H9 (cell line): ENCODE data around the gene ETHE1. TPM values are rescaled to one million over a fixed set of nuclear protein-coding genes. Genes with fewer than 3 reads are reported as not detected.
A peak's percentile ranks its signal among the peaks of the same experiment; 100 is the strongest.

Experiments used
- DNase-seq: peaks from one replicate; pipeline ENCODE4 v3.0.0-alpha.2; 2017
- H2AFZ ChIP-seq: one replicate; pipeline ENCODE4 v1.6.1; 2013; ENCODE audit warnings: mild to moderate bottlenecking, low read length, control low read depth, moderate library complexity
- H2AK5ac ChIP-seq: 2 replicates; pipeline ENCODE4 v1.6.1; 2013; ENCODE audit warnings: low read length, control low read depth, mixed read lengths; ENCODE audit not compliant: insufficient read length
- H2BK120ac ChIP-seq: one replicate; pipeline ENCODE4 v1.6.1; 2013; ENCODE audit warnings: low read depth, mild to moderate bottlenecking, low read length, control low read depth, inconsistent platforms; ENCODE audit not compliant: poor library complexity, severe bottlenecking
- H2BK12ac ChIP-seq: 2 replicates; pipeline ENCODE4 v1.6.1; 2013; ENCODE audit warnings: low read length, control low read depth, mixed read lengths, low read depth; ENCODE audit not compliant: insufficient read length
- H2BK15ac ChIP-seq: 2 replicates; pipeline ENCODE4 v1.6.1; 2013; ENCODE audit warnings: low read depth, low read length, control low read depth
- H2BK20ac ChIP-seq: one replicate; pipeline ENCODE4 v1.6.1; 2013; ENCODE audit warnings: low read depth, mild to moderate bottlenecking, low read length, control low read depth, inconsistent platforms; ENCODE audit not compliant: poor library complexity, severe bottlenecking
- H2BK5ac ChIP-seq: 2 replicates; pipeline ENCODE4 v1.6.1; 2013; ENCODE audit warnings: low read length, control low read depth, mixed read lengths; ENCODE audit not compliant: insufficient read length
- H3K14ac ChIP-seq: 2 replicates; pipeline ENCODE4 v1.6.1; 2013; ENCODE audit warnings: low read length, control low read depth; ENCODE audit not compliant: insufficient read depth
- H3K18ac ChIP-seq: 2 replicates; pipeline ENCODE4 v1.6.1; 2013; ENCODE audit warnings: low read depth, mild to moderate bottlenecking, mixed read lengths, low read length, control low read depth; ENCODE audit not compliant: insufficient read length
- H3K23ac ChIP-seq: 2 replicates; pipeline ENCODE4 v1.6.1; 2013; ENCODE audit warnings: low read length, control low read depth, mixed read lengths, low read depth; ENCODE audit not compliant: insufficient read length
- H3K23me2 ChIP-seq: 2 replicates; pipeline ENCODE4 v1.6.1; 2013; ENCODE audit warnings: low read depth, mild to moderate bottlenecking, mixed read lengths, low read length, control low read depth; ENCODE audit not compliant: insufficient read length, poor library complexity, severe bottlenecking
- H3K27ac ChIP-seq: 2 replicates; pipeline ENCODE4 v1.5.1; 2013; ENCODE audit warnings: low read length, control low read depth, mixed read lengths, low read depth; ENCODE audit not compliant: insufficient read length
- H3K27me3 ChIP-seq: 2 replicates; pipeline ENCODE4 v1.6.1; 2013; ENCODE audit warnings: low read length, control low read depth, inconsistent platforms; ENCODE audit not compliant: insufficient read depth
- H3K4ac ChIP-seq: 2 replicates; pipeline ENCODE4 v1.6.1; 2013; ENCODE audit warnings: low read depth, mild to moderate bottlenecking, control low read depth, inconsistent platforms, low read length, moderate library complexity
- H3K4me1 ChIP-seq: 2 replicates; pipeline ENCODE4 v1.6.1; 2013; ENCODE audit warnings: low read length, control low read depth, inconsistent platforms; ENCODE audit not compliant: insufficient read depth
- H3K4me2 ChIP-seq: 2 replicates; pipeline ENCODE4 v1.6.1; 2013; ENCODE audit warnings: low read length, control low read depth, mixed read lengths; ENCODE audit not compliant: insufficient read length, insufficient read depth
- H3K56ac ChIP-seq: 2 replicates; pipeline ENCODE4 v1.6.1; 2013; ENCODE audit warnings: low read depth, mild to moderate bottlenecking, mixed read lengths, low read length, control low read depth; ENCODE audit not compliant: insufficient read length
- H3K79me1 ChIP-seq: 2 replicates; pipeline ENCODE4 v1.6.1; 2013; ENCODE audit warnings: low read depth, mild to moderate bottlenecking, moderate library complexity, low read length, control low read depth, inconsistent platforms; ENCODE audit not compliant: insufficient read depth, poor library complexity, severe bottlenecking
- H3K79me2 ChIP-seq: 2 replicates; pipeline ENCODE4 v1.6.1; 2013; ENCODE audit warnings: low read length, control low read depth, inconsistent platforms; ENCODE audit not compliant: insufficient read depth
- H3K9ac ChIP-seq: 2 replicates; pipeline ENCODE4 v1.6.1; 2013; ENCODE audit warnings: low read length, control low read depth, mixed read lengths; ENCODE audit not compliant: insufficient read length; ENCODE audit errors: extremely low read depth
- H3K9me3 ChIP-seq: one replicate; pipeline ENCODE4 v1.6.1; 2013; ENCODE audit warnings: low read depth, low read length, inconsistent platforms; ENCODE audit not compliant: control insufficient read depth
- H3T11ph ChIP-seq: one replicate; pipeline ENCODE4 v1.6.1; 2013; ENCODE audit warnings: mild to moderate bottlenecking, low read length, control low read depth, inconsistent platforms
- H4K20me1 ChIP-seq: one replicate; pipeline ENCODE4 v1.6.1; 2013; ENCODE audit not compliant: control insufficient read depth, insufficient read length, insufficient read depth
- H4K5ac ChIP-seq: 2 replicates; pipeline ENCODE4 v1.6.1; 2013; ENCODE audit warnings: low read depth, mild to moderate bottlenecking, mixed read lengths, low read length, control low read depth; ENCODE audit not compliant: insufficient read length
- H4K8ac ChIP-seq: replicated peaks from 2 replicates; pipeline ENCODE4 v1.6.1; 2013; ENCODE audit warnings: low read length, control low read depth, mixed read lengths, low read depth; ENCODE audit not compliant: insufficient read length
- H4K91ac ChIP-seq: 2 replicates; pipeline ENCODE4 v1.6.1; 2013; ENCODE audit warnings: low read depth, mild to moderate bottlenecking, moderate library complexity, mixed read lengths, low read length, control low read depth; ENCODE audit not compliant: insufficient read length
- H3K27ac Mint-ChIP-seq, 3 experiments: 2 replicates in 2 of 3; 3 replicates in 1 of 3; pipeline ENCODE4 v1.8.0; 2020 to 2021; ENCODE audit warnings: mixed read lengths in 3 of 3, mild to moderate bottlenecking in 1 of 3, moderate library complexity in 1 of 3
- H3K27me3 Mint-ChIP-seq: 2 replicates; pipeline ENCODE4 v1.8.0; 2021; ENCODE audit warnings: low read depth, mild to moderate bottlenecking, moderate library complexity, mixed read lengths
- H3K36me3 Mint-ChIP-seq, 3 experiments: 2 replicates in 2 of 3; 3 replicates in 1 of 3; pipeline ENCODE4 v1.8.0; 2020 to 2021; ENCODE audit warnings: low read depth in 3 of 3, mixed read lengths in 3 of 3; ENCODE audit not compliant: insufficient read depth in 1 of 3
- H3K4me1 Mint-ChIP-seq, 2 experiments: 2 replicates each; pipeline ENCODE4 v1.8.0; 2020; ENCODE audit warnings: mixed read lengths in 2 of 2
- H3K4me3 Mint-ChIP-seq, 2 experiments: 2 replicates in 1 of 2; 3 replicates in 1 of 2; pipeline ENCODE4 v1.8.0; 2020 to 2021; ENCODE audit warnings: mild to moderate bottlenecking in 2 of 2, mixed read lengths in 2 of 2, moderate library complexity in 1 of 2
- H3K9me3 Mint-ChIP-seq, 2 experiments: 2 replicates in 1 of 2; 3 replicates in 1 of 2; pipeline ENCODE4 v1.8.0; 2020; ENCODE audit warnings: mild to moderate bottlenecking in 2 of 2, mixed read lengths in 2 of 2, moderate library complexity in 1 of 2
- CTCF ChIP-seq: fragments of 200-600 bp; sonication (generic); conservative IDR thresholded peaks from 3 replicates; pipeline ENCODE4 v1.8.0; 2021; ENCODE audit warnings: antibody characterized with exemption, mild to moderate bottlenecking
- WGBS: extraction: QIAGEN DNeasy Blood & Tissue Kit; methylation state at CpG from one replicate; pipeline ENCODE4 v1.1.7; 2013; ENCODE audit warnings: missing lambda C conversion rate, low lambda C conversion rate, mixed read lengths; ENCODE audit not compliant: insufficient read length; ENCODE audit errors: extremely low coverage; 5-methylcytosine and 5-hydroxymethylcytosine counted together
- total RNA-seq: library from RNA; stranded (reverse); gene quantifications from 2 replicates; pipeline ENCODE4 v1.2.1, GENCODE V29; 2021

The ETHE1 gene
- total RNA-seq, 1 experiment from 2014 or later = 18.8 TPM

- Histone ChIP-seq H3K56ac (no peak overlapping the region), H3K27ac (no peak overlapping the region), H3K4me2 (no peak overlapping the region), H4K91ac (no peak overlapping the region), H3K79me2 (no peaks in the 10 kb centered on the region), H3K4me1 (no peaks in the 10 kb centered on the region), H3K23me2 (no peaks in the 10 kb centered on the region), H2BK15ac (no peak overlapping the region), H3K9me3 (no peaks in the 10 kb centered on the region), H3T11ph (no peak overlapping the region), H4K8ac (no peak overlapping the region), H4K20me1 (no peaks in the 10 kb centered on the region), H2BK120ac (no peak overlapping the region), H3K18ac (no peak overlapping the region), H2BK20ac (no peak overlapping the region), H3K79me1 (no peaks in the 10 kb centered on the region), H2AFZ (no peak overlapping the region), H3K23ac (no peak overlapping the region), H3K4ac (no peak overlapping the region), H2BK12ac (no peak overlapping the region), H2BK5ac (no peak overlapping the region), H2AK5ac (no peak overlapping the region), H3K9ac (no peak overlapping the region), H3K27me3 (no peaks in the 10 kb centered on the region), H4K5ac (no peak overlapping the region), H3K14ac (no peak overlapping the region)
- DNase-seq = peak; percentile 87
- H3K27me3 Mint-ChIP-seq = no peaks in the 10 kb centered on the region
- H3K4me3 Mint-ChIP-seq = no peak overlapping the region
- no CpG with 5 or more reads among the region's 8 CpGs for WGBS
- 0 out of 5 replicates have a peak, but pooled peaks cover 0 to 2% of the 10 kb centered on the region in 2 experiments for H3K9me3 Mint-ChIP-seq
- TF ChIP-seq CTCF = peak; percentile 87
- peaks cover 7 to 11% of the 10 kb centered on the region in 2 experiments for H3K4me1 Mint-ChIP-seq
- peaks cover 13 to 52% (median 49%) of the 10 kb centered on the region in 3 experiments; a peak in 6 of 7 replicates for H3K36me3 Mint-ChIP-seq
- H3K27ac Mint-ChIP-seq = peak overlapping the region; percentile 55 to 85 (median 56); a peak in 5 of 7 replicates
Measured at GRCh38 chr19:43555185-43555770, 28.3 kb upstream of the ETHE1 start.
